Testis (tissue), 3 donors: ENCODE measurements around the gene PTCD2. TPM values are rescaled to one million over a fixed set of nuclear protein-coding genes. Genes with fewer than 3 reads are reported as not detected.
A peak's percentile ranks its signal among the peaks of the same experiment; 100 is the strongest.

ENCODE experiments used
- DNase-seq: peaks from one replicate; pipeline ENCODE4 v3.0.0-alpha.2; 2019
- H3K27ac ChIP-seq, 2 donors: fragments of 200-600 bp; sonication (generic); one replicate each; pipeline ENCODE4 v1.5.1; 2019
- H3K27me3 ChIP-seq: fragments of 200-600 bp; sonication (generic); one replicate; pipeline ENCODE4 v1.5.1; 2019
- H3K36me3 ChIP-seq: fragments of 200-600 bp; sonication (generic); one replicate; pipeline ENCODE4 v1.5.1; 2017; ENCODE audit warnings: low read depth; ENCODE audit errors: missing control alignments
- H3K4me1 ChIP-seq: fragments of 200-600 bp; sonication (generic); one replicate; pipeline ENCODE4 v1.5.1; 2019
- H3K4me3 ChIP-seq, 2 donors: fragments of 200-600 bp; sonication (generic); one replicate each; pipeline ENCODE4 v1.5.1; 2017 to 2019
- H3K9me3 ChIP-seq: fragments of 200-600 bp; sonication (generic); one replicate; pipeline ENCODE4 v1.5.1; 2017
- CTCF ChIP-seq, 3 experiments: fragments of 450-650 bp in 2 of 3; fragments of 200-600 bp in 1 of 3; sonication (generic) in 1 of 3; IDR thresholded peaks; one replicate each; pipeline ENCODE4 v1.5.1; 2016 to 2019; ENCODE audit warnings: antibody characterized with exemption in 3 of 3, mild to moderate bottlenecking in 2 of 3, moderate library complexity in 1 of 3
- POLR2A ChIP-seq: fragments of 450-650 bp; IDR thresholded peaks from one replicate; pipeline ENCODE4 v1.6.1; 2017; ENCODE audit warnings: antibody characterized with exemption, mild to moderate bottlenecking, moderate library complexity
- WGBS, 2 donors: methylation state at CpG; one replicate each; pipeline ENCODE4 v1.1.5; 2018; 5-methylcytosine and 5-hydroxymethylcytosine counted together
- intact Hi-C: fragments of 100-400 bp; cut with DNase I; formaldehyde crosslinking; loops from one replicate; pipeline ENCODE4 v1.15.1; 2023; ENCODE audit warnings: low total_unique reads
- polyA plus RNA-seq: library from polyadenylated mRNA; stranded (reverse); fragments of 350-450 nt; fragmentation: Illumina TruSeq; extraction: RNeasy Lipid Tissue Mini Kit (QIAGEN cat#74804); gene quantifications from one replicate; pipeline ENCODE4 v1.2.3, GENCODE V29; 2014; ENCODE audit warnings: low read depth, low replicate concordance; ENCODE audit not compliant: insufficient read depth
- total RNA-seq, 2 donors: library from RNA; depleted of rRNA; stranded (reverse); fragments of >200 nt; gene quantifications; one replicate each; pipeline ENCODE4 v1.2.3, GENCODE V29; 2016

The PTCD2 gene
- total and polyA plus RNA-seq, 3 donors from 2014 or later = 4.9 to 9.0 (median 8.2) TPM

GRCh38 chr5:72359886-72360285 is 39.7 kb downstream of the PTCD2 start:
- DNase-seq = no peak
- Histone ChIP-seq H3K9me3 (no peaks in the 10 kb centered on the region), H3K36me3 (no peaks in the 10 kb centered on the region), H3K27ac (no peak overlapping the region), H3K4me1 (no peaks in the 10 kb centered on the region), H3K27me3 (no peaks in the 10 kb centered on the region), H3K4me3 (no peak overlapping the region)
- 96 to 100% methylated on average over 1 of the region's 1 CpG for WGBS, 2 donors
- no peak for TF ChIP-seq POLR2A
- no peak for TF ChIP-seq CTCF (IDR thresholded peaks at IDR 0.05)
- intact Hi-C loops = no loop called here

DNA sequence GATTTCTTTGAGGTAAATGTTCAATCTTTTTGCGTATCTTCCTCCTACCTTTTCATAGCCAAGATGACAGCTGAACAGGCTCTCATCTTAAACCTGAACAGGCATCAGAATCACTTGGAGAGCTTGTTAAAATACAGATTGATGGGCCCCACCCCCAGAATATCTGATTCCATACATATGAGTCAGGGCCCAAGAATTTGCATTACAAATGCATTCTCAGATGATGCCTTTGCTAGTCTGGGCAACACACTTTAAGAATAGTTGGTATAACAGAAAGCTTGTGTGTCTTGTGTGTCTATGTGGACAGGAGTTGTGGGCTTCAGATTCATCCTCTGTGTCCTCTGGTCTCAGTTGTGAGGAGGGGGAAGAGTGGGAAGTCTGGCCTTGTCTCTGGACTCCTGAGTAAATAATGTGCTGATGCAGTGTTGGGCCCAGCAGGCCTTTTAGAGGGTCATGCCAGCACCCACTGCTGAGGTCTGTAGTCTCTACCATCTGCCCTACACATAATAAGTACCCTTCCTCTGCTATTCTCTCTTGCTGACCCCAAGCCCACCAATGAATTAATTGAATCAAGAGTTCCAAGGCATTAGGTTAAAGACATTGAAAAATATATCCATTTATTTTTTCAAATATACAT is 43.1 kb downstream of the PTCD2 start:
- Histone ChIP-seq H3K4me3 (no peak overlapping the region), H3K9me3 (no peaks in the 10 kb centered on the region), H3K27ac (no peak overlapping the region), H3K4me1 (peaks cover 8% of the 10 kb centered on the region), H3K27me3 (no peaks in the 10 kb centered on the region), H3K36me3 (no peaks in the 10 kb centered on the region)
- no peak for TF ChIP-seq POLR2A
- no peak for TF ChIP-seq CTCF (IDR thresholded peaks at IDR 0.05)
- WGBS, 2 donors = 100% methylated on average over 1 of the region's 1 CpG
- DNase-seq = no peak
- intact Hi-C loops = no loop called here

GRCh38 chr5:72364171-72364570 is 44.0 kb downstream of the PTCD2 start:
- Histone ChIP-seq H3K36me3 (no peaks in the 10 kb centered on the region), H3K4me3 (no peak overlapping the region), H3K27ac (no peak overlapping the region), H3K4me1 (peaks cover 8% of the 10 kb centered on the region), H3K9me3 (no peaks in the 10 kb centered on the region), H3K27me3 (no peaks in the 10 kb centered on the region)
- no peak for DNase-seq
- WGBS, 2 donors = 89 to 93% methylated on average over 1 of the region's 1 CpG
- no peak for TF ChIP-seq CTCF (IDR thresholded peaks at IDR 0.05)
- no peak for TF ChIP-seq POLR2A
- intact Hi-C loops = no loop called here

DNA sequence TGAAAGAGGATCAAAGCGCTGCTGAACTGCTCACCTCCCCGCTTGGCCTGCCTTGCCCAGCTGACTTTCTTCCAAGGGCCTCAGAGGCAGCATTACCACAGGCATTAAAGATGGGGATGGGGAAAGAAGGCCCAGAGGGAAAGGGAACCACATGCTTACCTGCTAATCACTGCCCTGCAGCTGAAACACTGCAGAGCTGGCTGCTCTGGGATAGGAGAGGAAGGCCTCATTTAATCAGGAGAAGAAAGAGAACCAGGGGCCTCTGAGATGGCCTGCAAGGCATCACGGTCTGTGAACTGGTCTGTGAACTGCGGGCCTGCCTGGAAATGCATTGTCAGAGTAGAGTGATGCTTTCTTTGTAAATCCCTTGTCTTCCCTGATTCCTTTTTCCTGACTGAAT is 44.8 kb downstream of the PTCD2 start:
- 86 to 88% methylated on average over 4 of the region's 4 CpGs for WGBS, 2 donors
- no peaks in the 10 kb centered on the region for H3K27me3 ChIP-seq
- H3K4me1 ChIP-seq = peaks cover 8% of the 10 kb centered on the region
- intact Hi-C loops = no loop called here
- DNase-seq = no peak
- no peaks in the 10 kb centered on the region for H3K9me3 ChIP-seq
- no peak overlapping the region for H3K27ac ChIP-seq
- no peak overlapping the region for H3K4me3 ChIP-seq
- TF ChIP-seq CTCF (IDR thresholded peaks at IDR 0.05) = no peak
- TF ChIP-seq POLR2A = no peak
- H3K36me3 ChIP-seq = no peaks in the 10 kb centered on the region

DNA sequence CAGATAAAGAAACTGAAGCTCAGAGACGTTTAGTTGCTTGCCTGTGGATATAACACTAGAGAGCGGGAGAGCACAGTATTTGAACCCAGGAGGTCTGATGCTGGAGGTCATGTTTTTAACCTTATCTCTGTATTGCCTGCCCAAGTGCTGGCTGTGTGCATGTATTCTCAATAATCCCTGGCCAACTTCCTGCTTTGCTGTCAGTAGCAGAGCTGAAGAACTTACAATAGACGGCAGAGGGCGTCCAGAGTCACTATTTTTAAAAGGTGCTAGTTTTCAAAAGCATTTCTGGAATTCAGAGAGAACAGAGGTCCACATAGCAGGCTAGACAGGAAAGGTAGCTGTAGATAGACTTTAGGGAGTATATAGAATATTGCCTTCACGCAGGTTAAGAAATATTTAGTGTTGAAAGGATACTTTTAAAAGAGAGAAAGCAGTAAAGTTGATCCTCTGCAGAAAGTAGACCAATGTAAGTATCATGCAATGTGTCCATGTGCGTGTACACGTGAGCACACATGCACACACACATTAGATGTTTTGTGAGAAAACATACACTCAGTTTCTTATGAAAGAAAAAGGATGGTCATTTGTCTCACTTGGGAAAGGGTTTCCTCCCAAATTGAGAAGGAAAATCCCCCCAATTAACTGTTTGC is 46.3 kb downstream of the PTCD2 start:
- Histone ChIP-seq H3K9me3 (no peaks in the 10 kb centered on the region), H3K4me3 (no peak overlapping the region), H3K27me3 (no peaks in the 10 kb centered on the region), H3K4me1 (peaks cover 8% of the 10 kb centered on the region), H3K27ac (no peak overlapping the region), H3K36me3 (no peaks in the 10 kb centered on the region)
- intact Hi-C loops = no loop called here
- peak; percentile 87 for DNase-seq
- WGBS, 2 donors = 44% methylated on average over 7 of the region's 7 CpGs
- TF ChIP-seq POLR2A (no peak), CTCF (IDR thresholded peaks at IDR 0.05) (peak; percentile 75 to 87 (median 81))
